Neural progenitor cell (in vitro differentiated cells): Measurements from ENCODE around the gene LXN. TPM values are rescaled to one million over a fixed set of nuclear protein-coding genes. Genes with fewer than 3 reads are reported as not detected.

Experiments
- DNase-seq: peaks from one replicate; pipeline ENCODE4 v3.0.0-alpha.2; 2016; ENCODE audit warnings: low spot score
- H2AFZ ChIP-seq: fragments of 200-600 bp; sonication (generic); replicated peaks from 2 replicates; pipeline ENCODE4 v1.6.1; 2016; ENCODE audit warnings: antibody characterized with exemption
- H3F3A ChIP-seq: fragments of 200-600 bp; sonication (generic); 2 replicates; pipeline ENCODE4 v1.6.1; 2016; ENCODE audit warnings: antibody characterized with exemption, low read depth
- H3K27ac ChIP-seq: fragments of 200-600 bp; sonication (generic); 2 replicates; pipeline ENCODE4 v1.5.1; 2016; ENCODE audit warnings: mild to moderate bottlenecking
- H3K27me3 ChIP-seq: fragments of 200-600 bp; sonication (generic); 2 replicates; pipeline ENCODE4 v1.6.1; 2016; ENCODE audit warnings: mild to moderate bottlenecking, moderate library complexity
- H3K36me3 ChIP-seq: fragments of 200-600 bp; sonication (generic); 2 replicates; pipeline ENCODE4 v1.5.1; 2016
- H3K4me1 ChIP-seq: fragments of 200-600 bp; sonication (generic); 2 replicates; pipeline ENCODE4 v1.6.1; 2016; ENCODE audit warnings: mixed run types
- H3K4me2 ChIP-seq: fragments of 200-600 bp; sonication (generic); 2 replicates; pipeline ENCODE4 v1.6.1; 2016
- H3K4me3 ChIP-seq: fragments of 200-600 bp; sonication (generic); 2 replicates; pipeline ENCODE4 v1.5.1; 2016
- H3K79me2 ChIP-seq: fragments of 200-600 bp; sonication (generic); 2 replicates; pipeline ENCODE4 v1.6.1; 2016; ENCODE audit warnings: low read depth
- H3K9ac ChIP-seq: fragments of 200-600 bp; sonication (generic); 2 replicates; pipeline ENCODE4 v1.6.1; 2016
- H3K9me3 ChIP-seq: fragments of 200-600 bp; sonication (generic); 2 replicates; pipeline ENCODE4 v1.5.1; 2016; ENCODE audit warnings: low read depth
- H4K20me1 ChIP-seq: fragments of 200-600 bp; sonication (generic); 2 replicates; pipeline ENCODE4 v1.6.1; 2016; ENCODE audit warnings: low read depth
- H3K27ac Mint-ChIP-seq: 3 replicates; pipeline ENCODE4 v1.8.0; 2021; ENCODE audit warnings: mixed read lengths
- H3K27me3 Mint-ChIP-seq: 2 replicates; pipeline ENCODE4 v1.8.0; 2022; ENCODE audit warnings: low read depth, mild to moderate bottlenecking, inconsistent platforms, moderate library complexity, mixed read lengths; ENCODE audit not compliant: insufficient read depth
- H3K36me3 Mint-ChIP-seq: 3 replicates; pipeline ENCODE4 v1.8.0; 2021; ENCODE audit warnings: mixed read lengths
- H3K4me1 Mint-ChIP-seq: 3 replicates; pipeline ENCODE4 v1.8.0; 2021; ENCODE audit warnings: mixed read lengths
- H3K4me3 Mint-ChIP-seq: 3 replicates; pipeline ENCODE4 v1.8.0; 2021; ENCODE audit warnings: mild to moderate bottlenecking, moderate library complexity, mixed read lengths
- H3K9me3 Mint-ChIP-seq: 3 replicates; pipeline ENCODE4 v1.8.0; 2020; ENCODE audit warnings: mixed read lengths
- EZH2 ChIP-seq: fragments of 200-600 bp; sonication (generic); IDR thresholded peaks from 2 replicates; pipeline ENCODE4 v1.6.1; 2017; ENCODE audit warnings: antibody characterized with exemption, mild to moderate bottlenecking, moderate library complexity
- EZH2phosphoT487 ChIP-seq: fragments of 200-600 bp; sonication (generic); IDR thresholded peaks from 2 replicates; pipeline ENCODE4 v1.6.1; 2017; ENCODE audit warnings: antibody characterized with exemption
- total RNA-seq: library from RNA; depleted of rRNA; stranded (reverse); fragments of >200 nt; gene quantifications from 2 replicates; pipeline ENCODE4 v1.2.3, GENCODE V29; 2015; ENCODE audit warnings: low replicate concordance
- TF ChIP-seq, protein P1 (sequence below): fragments of 200-600 bp; sonication (generic); IDR thresholded peaks from 2 replicates; pipeline ENCODE4 v1.5.1; 2017; ENCODE audit warnings: antibody characterized with exemption, mild to moderate bottlenecking

The LXN gene
- total RNA-seq, 1 donor from 2014 or later, result 25.9 TPM

GRCh38 chr3:158659454-158660237, 12.8 kb downstream of the LXN start:
- Mint-ChIP-seq H3K27me3 (peaks cover 2% of the 10 kb centered on the region), H3K4me3 (no peak overlapping the region), H3K9me3 (no peaks in the 10 kb centered on the region), H3K4me1 (no peaks in the 10 kb centered on the region), H3K27ac (no peak overlapping the region), H3K36me3 (peaks cover 8% of the 10 kb centered on the region)
- Histone ChIP-seq H2AFZ (no peak overlapping the region), H3K4me1 (no peaks in the 10 kb centered on the region), H3K79me2 (no peaks in the 10 kb centered on the region), H4K20me1 (no peaks in the 10 kb centered on the region), H3K9ac (no peak overlapping the region), H3K27me3 (no peaks in the 10 kb centered on the region), H3K27ac (no peak overlapping the region), H3K9me3 (no peaks in the 10 kb centered on the region), H3K36me3 (peaks cover 4% of the 10 kb centered on the region), H3K4me3 (no peak overlapping the region), H3K4me2 (no peak overlapping the region), H3F3A (no peaks in the 10 kb centered on the region)
- peak; percentile 66 for DNase-seq
- TF ChIP-seq, protein P1, sequence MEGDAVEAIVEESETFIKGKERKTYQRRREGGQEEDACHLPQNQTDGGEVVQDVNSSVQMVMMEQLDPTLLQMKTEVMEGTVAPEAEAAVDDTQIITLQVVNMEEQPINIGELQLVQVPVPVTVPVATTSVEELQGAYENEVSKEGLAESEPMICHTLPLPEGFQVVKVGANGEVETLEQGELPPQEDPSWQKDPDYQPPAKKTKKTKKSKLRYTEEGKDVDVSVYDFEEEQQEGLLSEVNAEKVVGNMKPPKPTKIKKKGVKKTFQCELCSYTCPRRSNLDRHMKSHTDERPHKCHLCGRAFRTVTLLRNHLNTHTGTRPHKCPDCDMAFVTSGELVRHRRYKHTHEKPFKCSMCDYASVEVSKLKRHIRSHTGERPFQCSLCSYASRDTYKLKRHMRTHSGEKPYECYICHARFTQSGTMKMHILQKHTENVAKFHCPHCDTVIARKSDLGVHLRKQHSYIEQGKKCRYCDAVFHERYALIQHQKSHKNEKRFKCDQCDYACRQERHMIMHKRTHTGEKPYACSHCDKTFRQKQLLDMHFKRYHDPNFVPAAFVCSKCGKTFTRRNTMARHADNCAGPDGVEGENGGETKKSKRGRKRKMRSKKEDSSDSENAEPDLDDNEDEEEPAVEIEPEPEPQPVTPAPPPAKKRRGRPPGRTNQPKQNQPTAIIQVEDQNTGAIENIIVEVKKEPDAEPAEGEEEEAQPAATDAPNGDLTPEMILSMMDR, result peak; percentile 74
- TF ChIP-seq EZH2, result no peak

GRCh38 chr3:158658889-158659288, 13.6 kb downstream of the LXN start:
- no peak overlapping the region for H3K27ac Mint-ChIP-seq
- Histone ChIP-seq H3F3A (no peaks in the 10 kb centered on the region), H3K9me3 (no peaks in the 10 kb centered on the region), H3K27ac (no peak overlapping the region), H3K27me3 (no peaks in the 10 kb centered on the region), H3K79me2 (no peaks in the 10 kb centered on the region), H3K9ac (no peak overlapping the region), H3K36me3 (peaks cover 4% of the 10 kb centered on the region), H2AFZ (no peak overlapping the region), H3K4me3 (no peak overlapping the region), H4K20me1 (no peaks in the 10 kb centered on the region), H3K4me1 (no peaks in the 10 kb centered on the region), H3K4me2 (no peak overlapping the region)
- H3K27me3 Mint-ChIP-seq, result peaks cover 2% of the 10 kb centered on the region
- TF ChIP-seq, protein P1, result no peak
- TF ChIP-seq EZH2phosphoT487 (no peak), EZH2 (no peak)
- H3K9me3 Mint-ChIP-seq, result no peaks in the 10 kb centered on the region
- no peak for DNase-seq
- peaks cover 4% of the 10 kb centered on the region for H3K36me3 Mint-ChIP-seq
- H3K4me3 Mint-ChIP-seq, result no peak overlapping the region
- no peaks in the 10 kb centered on the region for H3K4me1 Mint-ChIP-seq

- no peaks in the 10 kb centered on the region for H4K20me1 ChIP-seq
- H3K4me2 ChIP-seq, result no peak overlapping the region
- peaks cover 3% of the 10 kb centered on the region for H3K36me3 Mint-ChIP-seq
- H3K9me3 ChIP-seq, result no peaks in the 10 kb centered on the region
- H3K9me3 Mint-ChIP-seq, result no peaks in the 10 kb centered on the region
- no peaks in the 10 kb centered on the region for H3K27me3 Mint-ChIP-seq
- DNase-seq, result no peak
- H3F3A ChIP-seq, result no peaks in the 10 kb centered on the region
- no peak overlapping the region for H3K4me3 Mint-ChIP-seq
- H3K27me3 ChIP-seq, result no peaks in the 10 kb centered on the region
- TF ChIP-seq, protein P1, result no peak
- TF ChIP-seq EZH2phosphoT487 (no peak), EZH2 (no peak)
- no peaks in the 10 kb centered on the region for H3K4me1 ChIP-seq
- no peaks in the 10 kb centered on the region for H3K4me1 Mint-ChIP-seq
- H3K27ac Mint-ChIP-seq, result no peak overlapping the region
- no peak overlapping the region for H2AFZ ChIP-seq
- H3K9ac ChIP-seq, result no peak overlapping the region
- no peaks in the 10 kb centered on the region for H3K79me2 ChIP-seq
- H3K36me3 ChIP-seq, result peaks cover 9% of the 10 kb centered on the region
- no peak overlapping the region for H3K27ac ChIP-seq
- no peak overlapping the region for H3K4me3 ChIP-seq
These were observed 20.0 kb downstream of the LXN start for GRCh38 chr3:158652463-158652862.
